Testis (tissue), 2 donors: Measurements from ENCODE around the gene KRTAP9-6.

Source experiments
- CTCF ChIP-seq, 3 experiments: fragments of 450-650 bp in 2 of 3; fragments of 200-600 bp in 1 of 3; sonication (generic) in 1 of 3; IDR thresholded peaks; one replicate each; pipeline ENCODE4 v1.5.1; 2016 to 2019; ENCODE audit warnings: antibody characterized with exemption in 3 of 3, mild to moderate bottlenecking in 2 of 3, moderate library complexity in 1 of 3
- POLR2A ChIP-seq: fragments of 450-650 bp; IDR thresholded peaks from one replicate; pipeline ENCODE4 v1.6.1; 2017; ENCODE audit warnings: antibody characterized with exemption, mild to moderate bottlenecking, moderate library complexity

GRCh38 chr17:41251261-41251660 lies 13.9 kb upstream of the KRTAP9-6 start:
- TF ChIP-seq CTCF (IDR thresholded peaks at IDR 0.05) = no peak
- no peak for TF ChIP-seq POLR2A
